MG63 (cell line): Measurements from ENCODE around the gene STRN. TPM values are rescaled to one million over a fixed set of nuclear protein-coding genes. Genes with fewer than 3 reads are reported as not detected.
"Not testable (repeated sequence)": the region's sequence is repeated elsewhere in the genome, so short reads cannot be mapped to it uniquely, and the experiment has no call there.

Source experiments
- DNase-seq: peaks from one replicate; pipeline ENCODE4 v3.0.0-alpha.2; 2020
- H3K27me3 ChIP-seq: fragments of 250-450 bp; sonication (Bioruptor Pico); 2 replicates; pipeline ENCODE4 v1.5.1; 2020; ENCODE audit warnings: mild to moderate bottlenecking, moderate library complexity
- H3K36me3 ChIP-seq: fragments of 250-450 bp; sonication (Bioruptor Pico); 2 replicates; pipeline ENCODE4 v1.5.1; 2020; ENCODE audit warnings: mild to moderate bottlenecking, moderate library complexity
- H3K4me3 ChIP-seq: fragments of 250-450 bp; sonication (Bioruptor Pico); 2 replicates; pipeline ENCODE4 v1.5.1; 2020; ENCODE audit warnings: mild to moderate bottlenecking, moderate library complexity
- H3K9me3 ChIP-seq: fragments of 250-450 bp; sonication (Bioruptor Pico); 2 replicates; pipeline ENCODE4 v1.5.1; 2020; ENCODE audit warnings: mild to moderate bottlenecking, moderate library complexity
- total RNA-seq: library from RNA; depleted of rRNA; stranded (reverse); fragments of >200 nt; shearing (Covaris generic); gene quantifications from 2 replicates; pipeline ENCODE4 v1.2.3, GENCODE V29; 2014; ENCODE audit warnings: low replicate concordance

The STRN gene
- total RNA-seq, 1 experiment from 2014 or later: 5.9 TPM

DNA sequence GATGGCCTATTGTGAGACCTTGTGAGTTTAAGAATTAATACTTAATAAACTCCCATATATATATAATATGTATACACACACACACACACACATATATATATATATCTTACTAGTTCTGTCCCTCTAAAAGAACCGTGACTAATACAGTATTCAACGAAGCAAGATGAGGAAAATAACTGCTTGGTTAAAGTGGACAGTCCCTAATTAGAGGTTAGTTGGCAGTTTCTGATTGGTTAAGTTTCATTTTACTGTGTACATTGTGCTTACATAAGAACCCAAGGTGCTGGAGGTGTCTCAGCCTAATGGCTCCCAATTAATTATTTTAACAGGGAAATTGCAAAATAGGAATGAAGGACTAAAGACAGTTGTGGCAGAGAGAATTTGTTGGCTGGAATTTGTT lies 132.1 kb downstream of the STRN start:
- DNase-seq: no peak
- H3K4me3 ChIP-seq: no peak overlapping the region
- no peaks in the 10 kb centered on the region for H3K27me3 ChIP-seq
- H3K9me3 ChIP-seq: no peaks in the 10 kb centered on the region
- H3K36me3 ChIP-seq: no peaks in the 10 kb centered on the region

DNA sequence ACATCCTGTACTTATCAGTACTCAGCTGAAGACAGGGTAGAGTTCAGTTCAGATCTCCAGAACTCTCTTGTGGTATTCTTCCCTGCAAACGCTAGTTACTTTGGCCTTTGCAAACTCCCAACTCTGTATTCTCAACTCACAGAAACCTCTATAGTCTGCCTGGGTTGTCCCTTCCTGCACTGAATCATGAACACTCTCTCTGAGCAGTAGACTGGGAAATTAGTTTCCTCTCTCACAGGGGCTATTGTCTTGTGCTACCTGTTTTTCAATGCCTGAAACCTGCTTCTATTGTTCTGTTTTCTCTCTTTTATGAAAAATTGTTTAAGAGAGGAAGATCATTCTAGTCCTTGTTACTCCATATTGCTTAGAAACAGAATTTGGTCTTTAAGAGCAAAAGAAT lies 135.2 kb downstream of the STRN start:
- H3K27me3 ChIP-seq: no peaks in the 10 kb centered on the region
- no peaks in the 10 kb centered on the region for H3K36me3 ChIP-seq
- no peak for DNase-seq
- H3K4me3 ChIP-seq: no peak overlapping the region
- H3K9me3 ChIP-seq: no peaks in the 10 kb centered on the region

DNA sequence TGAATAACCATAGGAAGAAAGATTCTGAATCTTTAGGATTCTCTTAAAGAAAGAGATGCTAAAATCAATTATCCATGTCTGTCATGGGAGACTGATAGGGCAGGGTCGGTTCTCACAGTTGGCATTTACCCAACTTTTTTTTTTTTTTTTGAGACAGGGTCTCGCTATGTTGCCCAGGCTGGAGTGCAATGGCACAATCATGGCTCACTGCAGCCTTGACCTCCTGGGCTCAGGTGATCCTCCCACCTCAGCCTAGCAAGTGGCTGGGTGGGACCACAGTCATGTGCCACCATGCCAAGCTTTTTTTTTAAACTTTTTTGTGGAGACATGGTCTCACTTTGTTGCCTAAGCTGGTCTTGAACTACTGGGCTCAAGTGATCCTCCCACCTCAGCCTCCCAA lies 141.7 kb downstream of the STRN start:
- not testable (repeated sequence) for H3K4me3 ChIP-seq, H3K9me3 ChIP-seq, DNase-seq, H3K27me3 ChIP-seq, H3K36me3 ChIP-seq

DNA sequence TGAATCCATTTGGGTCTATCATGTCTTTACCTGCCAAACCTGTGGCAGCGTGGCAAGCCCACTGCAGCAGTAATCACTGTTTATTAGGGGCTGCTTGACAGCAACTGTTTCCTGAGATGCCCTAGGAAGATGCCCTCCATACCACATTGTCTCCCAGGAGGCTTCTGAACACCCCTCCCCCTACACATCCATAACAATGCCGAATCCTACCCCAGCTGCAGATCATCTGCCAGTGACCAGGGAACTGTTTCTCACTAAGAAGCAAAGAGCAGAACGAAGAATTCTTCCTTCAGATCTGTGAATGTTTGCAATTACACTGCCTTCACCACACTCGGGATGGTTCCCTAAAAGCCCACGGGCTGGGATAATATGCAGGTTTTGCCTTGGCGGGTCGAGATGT lies 142.1 kb downstream of the STRN start:
- no peaks in the 10 kb centered on the region for H3K9me3 ChIP-seq
- DNase-seq: no peak
- no peaks in the 10 kb centered on the region for H3K27me3 ChIP-seq
- H3K36me3 ChIP-seq: no peaks in the 10 kb centered on the region
- no peak overlapping the region for H3K4me3 ChIP-seq

DNA sequence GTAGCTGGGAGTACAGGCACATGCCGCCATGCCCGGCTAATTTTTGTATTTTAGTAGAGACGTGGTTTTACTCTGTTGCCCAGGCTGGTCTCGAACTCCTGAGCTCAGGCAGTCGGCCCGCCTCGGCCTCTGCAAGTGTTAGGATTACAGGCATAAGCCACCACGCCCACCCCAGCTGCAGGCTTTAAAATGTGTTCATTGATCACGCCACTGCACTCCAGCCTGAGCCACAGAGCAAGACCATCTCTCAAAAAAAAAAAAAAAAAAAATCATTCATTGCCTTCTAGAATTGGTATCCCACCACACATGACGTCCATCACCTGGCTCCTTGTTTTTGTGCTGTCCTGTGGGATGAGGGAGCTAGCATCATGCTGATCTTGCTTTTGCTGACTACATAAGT lies 142.5 kb downstream of the STRN start:
- Histone ChIP-seq H3K9me3 (no peaks in the 10 kb centered on the region), H3K36me3 (no peaks in the 10 kb centered on the region), H3K4me3 (no peak overlapping the region), H3K27me3 (no peaks in the 10 kb centered on the region)
- DNase-seq: no peak

DNA sequence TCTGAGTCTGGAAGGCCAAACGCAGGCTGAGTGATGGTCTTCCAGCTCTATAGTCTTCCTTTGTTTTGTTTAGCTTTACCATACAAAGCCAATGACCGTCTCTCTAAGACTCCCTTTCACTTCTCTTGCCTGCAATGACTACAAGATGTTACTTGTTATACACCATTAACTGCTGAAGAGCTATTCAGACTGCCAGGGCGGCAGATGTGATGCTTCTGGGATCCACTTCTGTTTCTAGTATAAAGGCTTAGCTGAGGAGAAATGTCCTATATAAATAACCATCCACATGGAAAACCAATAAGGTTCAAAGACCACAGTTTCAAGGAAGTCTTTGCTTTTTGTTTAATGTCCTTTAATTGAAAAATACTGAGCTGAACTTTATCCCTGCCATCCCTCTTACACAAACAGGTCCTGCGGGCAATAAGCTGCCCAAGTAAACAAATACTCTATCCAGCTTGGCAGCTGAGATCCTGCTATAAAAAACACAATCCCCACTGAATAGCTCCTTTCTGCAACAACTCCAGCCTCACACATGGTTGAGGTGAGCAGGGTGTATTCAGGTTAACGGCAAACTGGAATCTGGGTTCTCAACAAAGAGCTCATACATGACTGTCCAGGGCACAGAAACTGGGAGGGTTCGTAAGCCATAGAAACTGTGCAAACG lies 145.3 kb downstream of the STRN start:
- no peak overlapping the region for H3K4me3 ChIP-seq
- no peaks in the 10 kb centered on the region for H3K9me3 ChIP-seq
- DNase-seq: no peak
- H3K27me3 ChIP-seq: no peaks in the 10 kb centered on the region
- H3K36me3 ChIP-seq: no peaks in the 10 kb centered on the region

DNA sequence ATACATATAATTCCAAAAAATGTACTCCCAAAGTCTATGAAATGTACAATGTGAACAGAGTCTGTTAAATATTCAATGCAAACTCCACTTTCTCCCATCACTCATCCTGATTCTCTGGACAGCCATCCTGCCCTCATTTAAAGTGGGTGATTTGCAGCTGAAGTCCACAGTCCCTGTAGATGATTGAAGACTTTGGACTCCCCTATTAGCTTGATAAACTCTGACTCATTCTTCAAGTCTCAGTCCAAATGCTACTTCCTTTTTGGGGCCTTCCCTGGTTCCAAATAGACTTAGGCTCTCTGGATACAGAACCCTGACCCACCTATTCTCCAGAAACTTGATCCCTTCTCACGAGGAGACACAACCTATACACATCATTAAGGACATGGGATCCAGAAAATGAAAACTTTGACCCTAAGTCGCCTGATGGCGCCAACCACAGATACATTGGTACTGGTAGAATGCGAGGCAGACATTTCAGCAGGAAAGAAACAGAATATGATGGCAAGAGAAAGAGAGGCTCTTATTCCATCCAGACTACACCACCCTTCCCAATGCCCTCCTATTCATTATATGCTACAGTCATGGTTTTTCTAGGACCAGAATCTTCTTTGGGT lies 147.1 kb downstream of the STRN start:
- no peak for DNase-seq
- Histone ChIP-seq H3K27me3 (no peaks in the 10 kb centered on the region), H3K36me3 (no peaks in the 10 kb centered on the region)

DNA sequence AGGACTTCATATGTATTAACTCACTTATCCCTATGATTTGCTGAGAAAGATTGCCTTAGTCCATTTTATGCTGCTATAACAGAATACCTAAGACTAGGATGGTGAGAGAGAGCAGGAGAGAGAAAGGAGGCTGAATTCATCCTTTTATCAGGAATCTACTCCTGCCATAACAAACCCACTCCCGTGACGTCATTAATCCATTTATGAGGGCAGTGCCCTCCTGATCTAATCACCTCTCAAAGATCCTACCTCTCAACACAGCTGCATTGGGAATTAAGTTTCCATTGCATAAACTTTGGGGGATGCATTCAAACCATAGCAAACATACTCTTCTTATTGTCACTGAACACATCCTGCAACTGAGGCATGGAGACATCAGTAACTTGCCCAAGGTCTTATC lies 147.8 kb downstream of the STRN start:
- H3K36me3 ChIP-seq: no peaks in the 10 kb centered on the region
- DNase-seq: no peak
- H3K27me3 ChIP-seq: no peaks in the 10 kb centered on the region
- H3K4me3 ChIP-seq: no peak overlapping the region
- H3K9me3 ChIP-seq: no peaks in the 10 kb centered on the region

More for the DNA sequence above, 147.1 kb downstream of the STRN start:
- H3K9me3 ChIP-seq: no peaks in the 10 kb centered on the region
- H3K4me3 ChIP-seq: no peak overlapping the region

DNA sequence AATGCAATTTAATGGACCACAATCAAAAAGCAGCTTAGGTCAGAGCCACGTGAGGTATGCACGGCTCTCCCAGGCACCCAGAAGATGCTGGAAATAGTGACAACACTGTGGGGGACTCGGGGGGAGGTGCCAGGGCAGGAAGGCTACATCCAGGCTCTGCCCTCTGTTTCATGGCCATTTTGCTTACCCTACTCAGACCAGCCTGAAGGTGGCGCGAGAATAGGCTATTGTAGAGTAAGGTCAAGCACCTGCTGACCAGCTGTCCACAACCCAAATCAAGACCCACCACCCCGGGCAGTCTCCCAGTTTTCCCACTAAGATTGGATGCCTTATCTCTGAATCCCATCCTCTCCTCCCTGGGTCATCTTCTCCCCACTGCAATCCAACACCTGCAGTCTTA lies 154.1 kb downstream of the STRN start:
- Histone ChIP-seq H3K9me3 (no peaks in the 10 kb centered on the region), H3K27me3 (no peaks in the 10 kb centered on the region), H3K4me3 (no peak overlapping the region), H3K36me3 (no peaks in the 10 kb centered on the region)
- no peak for DNase-seq

DNA sequence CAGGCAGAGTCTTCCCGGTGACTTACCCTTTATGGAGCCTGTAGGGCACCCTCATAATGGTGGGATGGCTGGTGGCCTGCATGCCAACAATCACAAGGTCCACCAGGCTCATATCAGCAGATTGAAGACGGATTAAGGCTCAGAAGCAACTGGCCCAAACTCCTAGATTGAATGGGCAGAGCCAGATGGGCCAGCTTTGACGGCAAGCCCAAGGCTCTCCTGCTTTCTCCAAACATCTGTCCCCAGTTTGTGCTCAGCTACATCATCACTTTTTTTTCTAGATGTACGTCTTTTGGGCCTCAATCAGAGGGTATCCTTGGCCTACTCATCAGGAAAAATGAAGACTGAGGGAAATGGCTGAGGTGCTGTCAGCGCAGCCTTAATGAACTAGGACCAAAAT lies 155.3 kb downstream of the STRN start:
- no peak for DNase-seq
- Histone ChIP-seq H3K4me3 (no peak overlapping the region), H3K36me3 (no peaks in the 10 kb centered on the region), H3K27me3 (no peaks in the 10 kb centered on the region), H3K9me3 (no peaks in the 10 kb centered on the region)

DNA sequence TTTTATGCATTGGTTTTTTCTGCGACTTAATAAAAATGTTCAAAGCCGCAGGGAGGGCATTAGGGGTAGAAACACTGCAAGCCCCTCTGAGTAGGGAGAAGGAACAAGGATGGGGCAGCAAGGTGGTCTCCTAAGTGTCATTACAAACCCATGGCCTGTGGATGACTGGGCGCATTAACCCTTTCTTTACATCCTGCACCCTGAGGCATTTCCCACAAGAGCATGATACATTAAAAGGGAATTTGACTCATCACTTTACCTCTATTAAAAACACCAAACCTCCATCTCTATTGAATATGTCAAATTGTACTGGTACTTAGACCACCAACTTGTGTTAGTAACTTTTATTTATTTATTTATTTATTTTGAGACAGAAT lies 157.3 kb downstream of the STRN start:
- no peak for DNase-seq
- no peaks in the 10 kb centered on the region for H3K36me3 ChIP-seq
- H3K27me3 ChIP-seq: no peaks in the 10 kb centered on the region
- H3K4me3 ChIP-seq: no peak overlapping the region
- no peaks in the 10 kb centered on the region for H3K9me3 ChIP-seq

DNA sequence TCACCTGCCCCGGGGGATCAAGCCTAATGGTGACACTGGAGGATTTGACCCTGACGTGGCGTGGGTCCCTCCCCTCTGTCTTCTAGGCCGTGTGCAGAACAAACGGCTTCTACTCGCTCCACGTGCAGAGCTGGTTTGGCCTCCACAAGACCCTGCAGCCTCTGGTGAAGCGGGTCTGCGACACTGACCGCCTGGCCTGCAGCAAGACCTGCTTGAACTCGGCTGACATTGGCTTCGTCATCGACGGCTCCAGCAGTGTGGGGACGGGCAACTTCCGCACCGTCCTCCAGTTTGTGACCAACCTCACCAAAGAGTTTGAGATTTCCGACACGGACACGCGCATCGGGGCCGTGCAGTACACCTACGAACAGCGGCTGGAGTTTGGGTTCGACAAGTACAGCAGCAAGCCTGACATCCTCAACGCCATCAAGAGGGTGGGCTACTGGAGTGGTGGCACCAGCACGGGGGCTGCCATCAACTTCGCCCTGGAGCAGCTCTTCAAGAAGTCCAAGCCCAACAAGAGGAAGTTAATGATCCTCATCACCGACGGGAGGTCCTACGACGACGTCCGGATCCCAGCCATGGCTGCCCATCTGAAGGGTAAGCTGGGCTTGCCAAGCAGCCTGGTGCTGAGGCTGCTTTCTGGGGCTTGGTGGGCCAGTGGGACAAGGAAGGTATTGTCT lies 157.8 kb downstream of the STRN start:
- no peak for DNase-seq
- Histone ChIP-seq H3K9me3 (no peaks in the 10 kb centered on the region), H3K36me3 (no peaks in the 10 kb centered on the region), H3K27me3 (no peaks in the 10 kb centered on the region), H3K4me3 (no peak overlapping the region)

DNA sequence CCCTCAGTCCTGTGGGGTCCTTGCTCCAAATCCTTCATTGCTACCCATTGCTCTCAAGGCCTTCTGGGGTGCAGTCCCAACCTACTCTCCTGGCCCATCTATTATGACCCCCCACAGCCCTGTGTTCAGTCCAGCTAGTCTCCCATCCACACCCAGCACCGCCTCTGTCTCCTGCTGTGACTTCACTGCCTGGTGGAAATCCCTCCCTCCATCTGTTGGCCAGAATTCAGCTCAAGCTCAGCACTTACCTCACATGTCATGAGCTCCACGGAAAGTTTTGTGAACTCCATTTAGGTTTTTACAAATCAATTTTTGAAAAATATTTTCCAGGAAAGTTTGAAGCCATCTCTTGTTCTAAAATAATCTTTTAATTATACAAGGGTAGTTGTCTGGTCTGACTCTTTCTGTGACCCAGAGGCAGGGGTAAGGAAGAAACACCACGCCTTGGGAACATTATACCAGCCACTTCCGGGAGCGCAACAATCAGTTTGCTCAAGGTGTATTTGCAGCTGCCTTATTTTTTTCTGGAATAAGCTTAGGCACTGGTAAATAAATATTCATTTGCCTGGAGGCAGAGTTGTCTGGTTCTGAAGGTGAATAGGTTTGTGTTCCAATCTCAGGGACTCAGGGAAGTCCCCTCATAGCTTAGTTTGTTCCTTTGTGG lies 159.0 kb downstream of the STRN start:
- Histone ChIP-seq H3K9me3 (no peaks in the 10 kb centered on the region), H3K36me3 (no peaks in the 10 kb centered on the region), H3K27me3 (no peaks in the 10 kb centered on the region), H3K4me3 (no peak overlapping the region)
- no peak for DNase-seq

DNA sequence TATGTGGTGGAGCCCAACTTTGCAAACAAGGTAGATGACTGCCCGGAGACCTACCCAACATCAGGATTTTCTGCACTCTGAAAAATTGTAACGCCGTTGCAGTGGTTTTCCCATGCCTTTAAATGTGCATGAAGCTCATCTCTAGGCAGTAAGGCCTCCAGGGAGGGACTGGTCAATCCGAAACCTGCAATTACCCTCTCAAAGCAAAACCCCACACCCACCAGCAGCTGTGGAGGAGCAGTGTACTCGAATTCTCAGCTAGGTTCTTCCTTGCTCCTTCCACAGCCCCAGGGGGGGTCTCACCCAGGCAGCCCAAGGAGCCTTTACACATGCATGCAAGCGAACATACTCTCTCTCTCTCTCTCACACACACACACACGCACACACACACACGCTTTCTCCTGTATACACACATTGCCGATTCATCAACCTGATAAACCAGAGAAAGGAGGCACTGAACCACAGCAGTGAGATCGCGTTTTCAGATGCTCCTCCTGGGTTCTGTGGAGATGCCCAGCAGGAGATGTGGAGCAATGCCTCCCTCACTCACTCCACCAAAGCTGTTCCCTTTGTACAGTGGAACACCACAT lies 160.6 kb downstream of the STRN start:
- DNase-seq: no peak
- Histone ChIP-seq H3K36me3 (no peaks in the 10 kb centered on the region), H3K27me3 (no peaks in the 10 kb centered on the region), H3K9me3 (no peaks in the 10 kb centered on the region), H3K4me3 (no peak overlapping the region)

DNA sequence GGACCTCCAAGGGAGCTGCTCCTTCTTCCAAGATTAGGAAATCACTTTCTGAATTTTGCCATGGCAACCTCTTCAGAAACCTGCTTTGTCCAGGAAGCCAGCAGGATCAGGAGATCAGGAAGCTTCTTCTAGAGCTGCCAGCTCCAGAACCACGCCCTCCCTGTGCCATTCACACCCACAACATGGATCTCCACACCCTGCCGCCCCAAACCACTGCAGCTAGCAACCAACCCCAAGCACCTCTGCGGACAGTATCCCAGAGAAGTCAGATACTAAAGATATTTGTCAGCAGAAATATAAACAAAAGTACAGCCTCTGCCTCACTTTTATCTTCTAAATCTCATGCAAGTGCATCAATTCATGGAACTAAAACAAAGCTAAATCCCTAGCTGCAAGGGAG lies 163.4 kb downstream of the STRN start:
- Histone ChIP-seq H3K36me3 (no peaks in the 10 kb centered on the region), H3K27me3 (no peaks in the 10 kb centered on the region), H3K9me3 (no peaks in the 10 kb centered on the region), H3K4me3 (no peak overlapping the region)
- DNase-seq: no peak

DNA sequence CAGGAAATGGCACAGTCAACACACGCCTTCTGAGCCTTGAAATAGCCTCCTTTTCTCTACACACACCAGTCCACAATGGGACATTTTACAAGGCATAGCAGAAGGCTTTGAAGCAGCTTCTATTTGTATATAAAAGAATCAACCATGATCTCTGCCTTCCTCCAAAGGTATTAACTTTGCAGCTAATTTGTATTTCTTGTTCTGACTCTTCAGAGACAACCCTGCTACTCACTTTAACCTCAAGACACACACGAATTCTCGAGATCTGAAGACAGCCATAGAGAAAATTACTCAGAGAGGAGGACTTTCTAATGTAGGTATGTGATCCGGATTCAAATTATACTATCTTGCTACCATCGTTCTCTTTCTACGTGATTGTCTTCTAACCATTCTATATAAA lies 165.2 kb downstream of the STRN start:
- DNase-seq: no peak
- no peaks in the 10 kb centered on the region for H3K9me3 ChIP-seq
- no peaks in the 10 kb centered on the region for H3K36me3 ChIP-seq
- H3K27me3 ChIP-seq: no peaks in the 10 kb centered on the region
- no peak overlapping the region for H3K4me3 ChIP-seq

DNA sequence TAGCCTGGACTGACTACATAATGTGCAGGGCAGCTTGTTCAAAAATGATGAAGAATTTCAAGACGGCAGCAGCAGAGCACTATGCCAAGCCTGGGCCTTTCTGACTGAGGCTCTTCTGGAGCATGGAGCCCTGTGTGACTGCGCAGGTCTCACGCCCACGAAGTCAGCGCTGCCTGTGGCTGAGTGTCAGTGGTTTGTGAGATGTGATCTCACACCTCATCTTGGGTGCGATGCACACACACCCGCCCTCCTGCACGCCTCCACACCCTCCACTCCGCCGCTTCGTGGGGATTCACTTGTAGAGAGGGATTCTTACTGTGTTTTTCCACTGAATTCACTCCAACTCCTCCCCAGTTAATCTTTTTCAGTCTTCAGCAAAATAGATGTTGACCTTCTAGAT lies 166.0 kb downstream of the STRN start:
- Histone ChIP-seq H3K4me3 (no peak overlapping the region), H3K36me3 (no peaks in the 10 kb centered on the region), H3K9me3 (no peaks in the 10 kb centered on the region), H3K27me3 (no peaks in the 10 kb centered on the region)
- no peak for DNase-seq
